SK-N-MC (cell line): Measurements from ENCODE around the gene NADK.

ENCODE experiments used
- EZH2 ChIP-seq: fragments of 200-600 bp; sonication (generic); IDR thresholded peaks from one replicate; pipeline ENCODE4 v1.6.1; 2017; ENCODE audit warnings: antibody characterized with exemption
- FOXP2 ChIP-seq: optimal IDR thresholded peaks from 2 replicates; pipeline ENCODE3; 2011; ENCODE audit warnings: mild to moderate bottlenecking, moderate library complexity; ENCODE audit not compliant: insufficient read depth; ENCODE audit errors: extremely low read length, control extremely low read depth
- POLR2AphosphoS5 ChIP-seq: IDR thresholded peaks from 2 replicates; pipeline ENCODE4 v1.6.1; 2012; ENCODE audit warnings: mild to moderate bottlenecking, low read depth, low read length, borderline replicate concordance

DNA sequence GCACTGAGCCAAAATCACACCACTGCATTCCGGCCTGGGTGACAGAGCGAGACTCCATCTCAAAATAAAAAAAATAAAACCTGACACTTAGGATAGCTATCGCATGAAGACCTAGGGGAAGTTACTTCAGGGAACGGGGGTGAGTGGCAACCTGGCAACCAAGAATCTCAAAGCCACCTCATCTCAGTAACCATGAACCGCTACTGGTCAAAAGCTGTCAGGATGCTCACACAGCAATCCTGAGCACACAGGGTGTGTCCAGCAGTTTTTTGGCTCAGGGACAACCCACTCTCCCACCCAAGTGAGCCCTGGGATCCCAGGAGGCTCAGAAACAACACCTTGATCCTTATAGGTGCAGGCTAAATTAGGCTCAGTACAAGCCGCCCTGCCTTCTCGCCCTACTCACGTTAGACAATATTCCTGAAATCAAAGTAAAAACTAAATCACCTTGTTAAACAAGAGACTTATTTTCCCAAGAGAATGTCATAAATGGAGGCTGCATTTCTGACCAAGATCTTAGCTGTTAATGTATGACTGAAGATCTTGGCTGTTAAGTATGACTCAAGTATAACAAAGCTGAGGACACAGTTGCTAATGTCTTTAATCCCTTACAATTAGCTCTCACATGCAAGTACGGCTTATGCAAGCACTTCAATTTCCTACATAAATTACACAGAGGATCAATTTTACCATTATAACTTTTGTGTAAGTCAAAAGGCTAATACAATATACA lies 48.3 kb upstream of the NADK start:
- no peak for TF ChIP-seq EZH2
- 0 out of 2 replicates have a peak, but pooled peaks have one; percentile 10 for TF ChIP-seq POLR2AphosphoS5
- TF ChIP-seq FOXP2 = no peak
